Large intestine (tissue), 12 donors: ENCODE measurements around the gene PFKFB2. TPM values are rescaled to one million over a fixed set of nuclear protein-coding genes. Genes with fewer than 3 reads are reported as not detected.

Experiments used
- DNase-seq, 2 donors: peaks; one replicate each; pipeline versions ENCODE4 v3.0.0 to v3.0.0-alpha.2; 2013
- H3K27ac ChIP-seq: one replicate; pipeline ENCODE4 v1.5.1; 2013; ENCODE audit warnings: low read length
- H3K27me3 ChIP-seq: 2 replicates; pipeline ENCODE4 v1.6.1; 2013; ENCODE audit warnings: low read length; ENCODE audit not compliant: control insufficient read depth, insufficient read depth
- H3K36me3 ChIP-seq: 2 replicates; pipeline ENCODE4 v1.6.1; 2013; ENCODE audit warnings: low read length; ENCODE audit not compliant: control insufficient read depth, insufficient read depth
- H3K4me1 ChIP-seq: one replicate; pipeline ENCODE4 v1.6.1; 2013; ENCODE audit warnings: low read length; ENCODE audit not compliant: control insufficient read depth, insufficient read depth
- H3K4me3 ChIP-seq: one replicate; pipeline ENCODE4 v1.5.1; 2013; ENCODE audit warnings: low read length
- H3K9me3 ChIP-seq: one replicate; pipeline ENCODE4 v1.6.1; 2013; ENCODE audit warnings: mild to moderate bottlenecking, low read depth, low read length, moderate library complexity; ENCODE audit not compliant: control insufficient read depth
- WGBS: methylation state at CpG from one replicate; pipeline ENCODE4 v1.1.5; 2013; ENCODE audit warnings: low lambda C conversion rate; ENCODE audit not compliant: insufficient coverage; 5-methylcytosine and 5-hydroxymethylcytosine counted together
- long read RNA-seq, 11 donors: transcript quantifications; one replicate each; lab custom pipeline, GENCODE V29; 2026
- polyA plus RNA-seq: library from polyadenylated mRNA; unstranded; fragments of 120-200 nt; gene quantifications from one replicate; pipeline ENCODE4 v1.2.1, GENCODE V29; 2013

The PFKFB2 gene
- polyA plus RNA-seq = 37.2 TPM
- long read RNA-seq, donor 1, partial matches to known transcripts = 15 of 17 reads
- long read RNA-seq, donor 1, other reads (novel, unspliced or antisense) = 0 of 17 reads
- long read RNA-seq, donor 2, full-length matches to known transcripts = 5 of 5 reads
- long read RNA-seq, donor 2, partial matches to known transcripts = 0 of 5 reads
- long read RNA-seq, donor 2, other reads (novel, unspliced or antisense) = 0 of 5 reads
- long read RNA-seq, donor 3 = 0 reads
- long read RNA-seq, donor 4 = 0 reads
- long read RNA-seq, donor 5, full-length matches to known transcripts = 1 of 1 reads
- long read RNA-seq, donor 5, partial matches to known transcripts = 0 of 1 reads
- long read RNA-seq, donor 5, other reads (novel, unspliced or antisense) = 0 of 1 reads
- long read RNA-seq, donor 6, full-length matches to known transcripts = 3 of 3 reads
- long read RNA-seq, donor 6, partial matches to known transcripts = 0 of 3 reads
- long read RNA-seq, donor 6, other reads (novel, unspliced or antisense) = 0 of 3 reads
- long read RNA-seq, donor 7, full-length matches to known transcripts = 1 of 1 reads
- long read RNA-seq, donor 7, partial matches to known transcripts = 0 of 1 reads
- long read RNA-seq, donor 7, other reads (novel, unspliced or antisense) = 0 of 1 reads
- long read RNA-seq, donor 8, full-length matches to known transcripts = 3 of 3 reads
- long read RNA-seq, donor 8, partial matches to known transcripts = 0 of 3 reads
- long read RNA-seq, donor 8, other reads (novel, unspliced or antisense) = 0 of 3 reads
- long read RNA-seq, donor 9, full-length matches to known transcripts = 3 of 3 reads
- long read RNA-seq, donor 9, partial matches to known transcripts = 0 of 3 reads
- long read RNA-seq, donor 9, other reads (novel, unspliced or antisense) = 0 of 3 reads
- long read RNA-seq, donor 10, full-length matches to known transcripts = 5 of 5 reads
- long read RNA-seq, donor 10, partial matches to known transcripts = 0 of 5 reads
- long read RNA-seq, donor 10, other reads (novel, unspliced or antisense) = 0 of 5 reads
- long read RNA-seq, donor 11, full-length matches to known transcripts = 2 of 2 reads
- long read RNA-seq, donor 11, partial matches to known transcripts = 0 of 2 reads
- long read RNA-seq, donor 11, other reads (novel, unspliced or antisense) = 0 of 2 reads

- Histone ChIP-seq H3K36me3 (peaks cover 11% of the 10 kb centered on the region), H3K9me3 (no peaks in the 10 kb centered on the region), H3K27ac (peak within 1 kb of the TSS; percentile 95), H3K27me3 (no peaks in the 10 kb centered on the region), H3K4me1 (peaks cover 44% of the 10 kb centered on the region), H3K4me3 (peak within 1 kb of the TSS; percentile 81)
- DNase-seq = peak; percentile 99 to 100
- no CpG with 5 or more reads among the region's 56 CpGs for WGBS
Measured at GRCh38 chr1:207052911-207053769, at the start of gene PFKFB2. Gene PFKFB2, plus strand, starts transcription at chr1:207053275. Its CDS starts 1,443 bp downstream, at chr1:207054718.

- no peaks in the 10 kb centered on the region for H3K27me3 ChIP-seq
- peak; percentile 73 to 85 for DNase-seq
- H3K27ac ChIP-seq = peak overlapping the region; percentile 71
- WGBS = 49% methylated on average over 2 of the region's 9 CpGs
- no peaks in the 10 kb centered on the region for H3K9me3 ChIP-seq
- peaks cover 69% of the 10 kb centered on the region for H3K4me1 ChIP-seq
- no peak overlapping the region for H3K4me3 ChIP-seq
- H3K36me3 ChIP-seq = no peaks in the 10 kb centered on the region
Measured at GRCh38 chr1:207004931-207005830, 47.9 kb upstream of the PFKFB2 start.

GRCh38 chr1:207006083-207006482 is 47.0 kb upstream of the PFKFB2 start:
- no peaks in the 10 kb centered on the region for H3K9me3 ChIP-seq
- H3K27me3 ChIP-seq = no peaks in the 10 kb centered on the region
- WGBS = 88% methylated on average over 2 of the region's 3 CpGs
- no peak overlapping the region for H3K4me3 ChIP-seq
- H3K4me1 ChIP-seq = peaks cover 75% of the 10 kb centered on the region
- DNase-seq = no peak
- peak overlapping the region; percentile 71 for H3K27ac ChIP-seq
- no peaks in the 10 kb centered on the region for H3K36me3 ChIP-seq

- peak overlapping the region; percentile 15 for H3K27ac ChIP-seq
- DNase-seq = peak in 1 of 2 donors; percentile 29
- no peaks in the 10 kb centered on the region for H3K9me3 ChIP-seq
- H3K4me1 ChIP-seq = peaks cover 70% of the 10 kb centered on the region
- no peak overlapping the region for H3K4me3 ChIP-seq
- no peaks in the 10 kb centered on the region for H3K36me3 ChIP-seq
- no peaks in the 10 kb centered on the region for H3K27me3 ChIP-seq
- WGBS = no CpG with 5 or more reads among the region's 3 CpGs
Measured at GRCh38 chr1:207006914-207007313, 46.2 kb upstream of the PFKFB2 start.

GRCh38 chr1:207007352-207008033 is 45.6 kb upstream of the PFKFB2 start:
- WGBS = 60% methylated on average over 1 of the region's 5 CpGs
- peaks cover 65% of the 10 kb centered on the region for H3K4me1 ChIP-seq
- no peaks in the 10 kb centered on the region for H3K27me3 ChIP-seq
- H3K9me3 ChIP-seq = no peaks in the 10 kb centered on the region
- H3K36me3 ChIP-seq = no peaks in the 10 kb centered on the region
- DNase-seq = peak in 1 of 2 donors; percentile 40
- H3K27ac ChIP-seq = peak overlapping the region; percentile 15
- H3K4me3 ChIP-seq = no peak overlapping the region

- H3K4me1 ChIP-seq = peaks cover 60% of the 10 kb centered on the region
- H3K27ac ChIP-seq = peak overlapping the region; percentile 88
- DNase-seq = peak; percentile 88 to 94
- H3K36me3 ChIP-seq = no peaks in the 10 kb centered on the region
- H3K27me3 ChIP-seq = no peaks in the 10 kb centered on the region
- no CpG with 5 or more reads among the region's 10 CpGs for WGBS
- H3K4me3 ChIP-seq = no peak overlapping the region
- no peaks in the 10 kb centered on the region for H3K9me3 ChIP-seq
Measured at GRCh38 chr1:207009182-207009850, 43.8 kb upstream of the PFKFB2 start.

- Histone ChIP-seq H3K27ac (peak overlapping the region; percentile 88), H3K4me1 (peaks cover 55% of the 10 kb centered on the region)
Measured at GRCh38 chr1:207009945-207010344, 43.1 kb upstream of the PFKFB2 start.

GRCh38 chr1:207010726-207011125 is 42.3 kb upstream of the PFKFB2 start:
- Histone ChIP-seq H3K9me3 (no peaks in the 10 kb centered on the region), H3K36me3 (no peaks in the 10 kb centered on the region), H3K4me3 (no peak overlapping the region), H3K27me3 (no peaks in the 10 kb centered on the region), H3K4me1 (peaks cover 48% of the 10 kb centered on the region), H3K27ac (peak overlapping the region; percentile 88)
- DNase-seq = no peak
- WGBS = no CpG with 5 or more reads among the region's 2 CpGs

More at GRCh38 chr1:207009945-207010344, 43.1 kb upstream of the PFKFB2 start:
- Histone ChIP-seq H3K27me3 (no peaks in the 10 kb centered on the region), H3K36me3 (no peaks in the 10 kb centered on the region), H3K9me3 (no peaks in the 10 kb centered on the region), H3K4me3 (no peak overlapping the region)
- peak in 1 of 2 donors; percentile 26 for DNase-seq
- WGBS = 52% methylated on average over 3 of the region's 7 CpGs
